NB4 (cell line): ENCODE measurements around the gene STOX2.
A peak's percentile ranks its signal among the peaks of the same experiment; 100 is the strongest.
"Not testable (repeated sequence)": the region's sequence is repeated elsewhere in the genome, so short reads cannot be mapped to it uniquely, and the experiment has no call there.

Experiments used
- DNase-seq: peaks from one replicate; pipeline ENCODE4 v3.0.0; 2010; ENCODE audit warnings: low read depth
- H3K4me3 ChIP-seq: one replicate; pipeline ENCODE4 v1.5.1; 2011; ENCODE audit warnings: mild to moderate bottlenecking, low read depth, low read length, moderate library complexity
- CTCF ChIP-seq: IDR thresholded peaks from one replicate; pipeline ENCODE4 v1.5.1; 2012; ENCODE audit warnings: low read depth, low read length
- MAX ChIP-seq: IDR thresholded peaks from 2 replicates; pipeline ENCODE4 v1.6.1; 2011; ENCODE audit warnings: low read depth, low read length
- MYC ChIP-seq: IDR thresholded peaks from 2 replicates; pipeline ENCODE4 v1.6.1; 2011; ENCODE audit warnings: low read depth, low read length
- POLR2A ChIP-seq: IDR thresholded peaks from 2 replicates; pipeline ENCODE4 v1.6.1; 2011; ENCODE audit warnings: mild to moderate bottlenecking; ENCODE audit not compliant: insufficient read length; ENCODE audit errors: extremely low read depth

Gene STOX2

GRCh38 chr4:183950536-183950935 lies 45.4 kb downstream of the STOX2 start:
- H3K4me3 ChIP-seq, result no peak overlapping the region
- no peak for TF ChIP-seq CTCF
- no peak for TF ChIP-seq MAX
- TF ChIP-seq POLR2A, result no peak
- TF ChIP-seq MYC, result no peak
- no peak for DNase-seq

GRCh38 chr4:183952652-183953051 lies 47.5 kb downstream of the STOX2 start:
- not testable (repeated sequence) for DNase-seq, H3K4me3 ChIP-seq

- DNase-seq, result no peak
- no peak for TF ChIP-seq MYC
- TF ChIP-seq CTCF, result no peak
- TF ChIP-seq POLR2A, result no peak
- TF ChIP-seq MAX, result no peak
- H3K4me3 ChIP-seq, result no peak overlapping the region
Observed at GRCh38 chr4:183959319-183960045, 54.4 kb downstream of the STOX2 start.

- TF ChIP-seq MAX, result no peak
- no peak for TF ChIP-seq MYC
- no peak for TF ChIP-seq POLR2A
- TF ChIP-seq CTCF, result no peak
- no peak overlapping the region for H3K4me3 ChIP-seq
- DNase-seq, result peak; percentile 6
Observed at GRCh38 chr4:183960046-183960420, 54.9 kb downstream of the STOX2 start.

GRCh38 chr4:183960962-183961541 lies 55.9 kb downstream of the STOX2 start:
- no peak for TF ChIP-seq MYC
- no peak for TF ChIP-seq POLR2A
- TF ChIP-seq CTCF, result no peak
- no peak for TF ChIP-seq MAX
- no peak overlapping the region for H3K4me3 ChIP-seq
- DNase-seq, result no peak

GRCh38 chr4:183961795-183962194 lies 56.7 kb downstream of the STOX2 start:
- H3K4me3 ChIP-seq, result no peak overlapping the region
- TF ChIP-seq CTCF (no peak), MYC (no peak), MAX (no peak)
- DNase-seq, result no peak
